WTC11 (cell line): Measurements from ENCODE around the gene FBLN5. TPM values are rescaled to one million over a fixed set of nuclear protein-coding genes. Genes with fewer than 3 reads are reported as not detected.

Source experiments
- ATAC-seq: fragments of 200-7000 bp; cut with Tn5 transposase; 2 replicates; pipeline ENCODE4 v1.10.0; 2021; ENCODE audit warnings: mild to moderate bottlenecking, moderate library complexity
- CTCF ChIA-PET: fragments of 300-600 bp; sonication (Branson Sonifier 250); formaldehyde crosslinking; loops from one replicate; lab custom pipeline; 2021; ENCODE audit warnings: antibody characterized with exemption; lab: Charles Lee
- POLR2A ChIA-PET: fragments of 350-600 bp; sonication (Branson Sonifier 250); formaldehyde crosslinking; loops from one replicate; lab custom pipeline; 2021; ENCODE audit warnings: antibody characterized with exemption; lab: Charles Lee
- DNase-seq: peaks from one replicate; pipeline ENCODE4 v3.0.0; 2021; ENCODE audit warnings: low spot score
- H3K27ac Mint-ChIP-seq: 2 replicates; pipeline ENCODE4 v1.8.0; 2021; ENCODE audit warnings: mixed read lengths
- H3K27me3 Mint-ChIP-seq: 2 replicates; pipeline ENCODE4 v1.8.0; 2021; ENCODE audit warnings: low read depth, mild to moderate bottlenecking, moderate library complexity, mixed read lengths
- H3K36me3 Mint-ChIP-seq: 2 replicates; pipeline ENCODE4 v1.8.0; 2021; ENCODE audit warnings: mixed read lengths
- H3K4me1 Mint-ChIP-seq: 2 replicates; pipeline ENCODE4 v1.8.0; 2022; ENCODE audit warnings: mixed read lengths
- H3K4me3 Mint-ChIP-seq: 2 replicates; pipeline ENCODE4 v1.8.0; 2021; ENCODE audit warnings: mild to moderate bottlenecking, moderate library complexity, mixed read lengths
- H3K9me3 Mint-ChIP-seq: 2 replicates; pipeline ENCODE4 v1.8.0; 2021; ENCODE audit warnings: mixed read lengths
- ATF2 ChIP-seq: sonication (generic); formaldehyde crosslinking; IDR thresholded peaks from 2 replicates; pipeline ENCODE4 v1.8.1; 2022; ENCODE audit warnings: low read depth, missing genetic modification reagents, borderline replicate concordance
- CDX4 ChIP-seq: fragments of 250-450 bp; sonication (Bioruptor Pico); IDR thresholded peaks from 2 replicates; pipeline ENCODE4 v1.9.0; 2021; ENCODE audit warnings: moderate library complexity, mild to moderate bottlenecking, inconsistent platforms, borderline replicate concordance
- E2F1 ChIP-seq: sonication (generic); formaldehyde crosslinking; IDR thresholded peaks from 2 replicates; pipeline ENCODE4 v1.8.0; 2022; ENCODE audit warnings: mild to moderate bottlenecking, missing genetic modification reagents
- ERG ChIP-seq: fragments of 250-450 bp; sonication (Bioruptor Pico); IDR thresholded peaks from 2 replicates; pipeline ENCODE4 v1.8.0; 2021; ENCODE audit warnings: mild to moderate bottlenecking
- GABPB1 ChIP-seq: sonication (generic); formaldehyde crosslinking; IDR thresholded peaks from 2 replicates; pipeline ENCODE4 v1.8.1; 2023; ENCODE audit warnings: mild to moderate bottlenecking, missing genetic modification reagents
- GRHL2 ChIP-seq: fragments of 250-450 bp; sonication (Bioruptor Pico); IDR thresholded peaks from 2 replicates; pipeline ENCODE4 v1.8.0; 2022; ENCODE audit warnings: mild to moderate bottlenecking, moderate library complexity; ENCODE audit not compliant: insufficient replicate concordance, severe bottlenecking
- HMGA2 ChIP-seq: fragments of 250-450 bp; sonication (Bioruptor Pico); IDR thresholded peaks from 2 replicates; pipeline ENCODE4 v1.4.0; 2021; ENCODE audit warnings: mild to moderate bottlenecking, moderate library complexity
- STAT6 ChIP-seq: sonication (generic); formaldehyde crosslinking; conservative IDR thresholded peaks from 2 replicates; pipeline ENCODE4 v1.8.1; 2023; ENCODE audit warnings: mild to moderate bottlenecking, low read depth, missing genetic modification reagents, moderate library complexity
- ZNF121 ChIP-seq: sonication (generic); formaldehyde crosslinking; IDR thresholded peaks from 2 replicates; pipeline ENCODE4 v1.8.0; 2023; ENCODE audit warnings: missing genetic modification reagents
- ZNF423 ChIP-seq: fragments of 250-450 bp; sonication (Bioruptor Pico); IDR thresholded peaks from 2 replicates; pipeline ENCODE4 v2.1.2; 2022; ENCODE audit warnings: mild to moderate bottlenecking, moderate library complexity
- total RNA-seq: library from RNA; stranded (reverse); gene quantifications from 3 replicates; pipeline ENCODE4 v1.2.3, GENCODE V29; 2021
- TF ChIP-seq, protein P1 (sequence below): sonication (generic); formaldehyde crosslinking; IDR thresholded peaks from 2 replicates; pipeline ENCODE4 v1.8.1; 2022; ENCODE audit warnings: low read depth, mild to moderate bottlenecking, moderate library complexity, missing genetic modification reagents, borderline replicate concordance
- TF ChIP-seq, protein P2 (sequence below): sonication (generic); formaldehyde crosslinking; IDR thresholded peaks from 2 replicates; pipeline ENCODE4 v1.8.1; 2022; ENCODE audit warnings: missing genetic modification reagents, borderline replicate concordance

FBLN5 gene
- total RNA-seq, 1 experiment from 2014 or later: 4.0 TPM

- Mint-ChIP-seq H3K36me3 (no peaks in the 10 kb centered on the region), H3K9me3 (no peaks in the 10 kb centered on the region), H3K4me3 (no peak overlapping the region), H3K4me1 (peaks cover 23% of the 10 kb centered on the region), H3K27me3 (no peaks in the 10 kb centered on the region), H3K27ac (no peak overlapping the region)
- POLR2A ChIA-PET: no interaction called here
- DNase-seq (no peak), ATAC-seq (peak; percentile 36; the same call in 1 of the 2 replicates)
- TF ChIP-seq, protein P1, sequence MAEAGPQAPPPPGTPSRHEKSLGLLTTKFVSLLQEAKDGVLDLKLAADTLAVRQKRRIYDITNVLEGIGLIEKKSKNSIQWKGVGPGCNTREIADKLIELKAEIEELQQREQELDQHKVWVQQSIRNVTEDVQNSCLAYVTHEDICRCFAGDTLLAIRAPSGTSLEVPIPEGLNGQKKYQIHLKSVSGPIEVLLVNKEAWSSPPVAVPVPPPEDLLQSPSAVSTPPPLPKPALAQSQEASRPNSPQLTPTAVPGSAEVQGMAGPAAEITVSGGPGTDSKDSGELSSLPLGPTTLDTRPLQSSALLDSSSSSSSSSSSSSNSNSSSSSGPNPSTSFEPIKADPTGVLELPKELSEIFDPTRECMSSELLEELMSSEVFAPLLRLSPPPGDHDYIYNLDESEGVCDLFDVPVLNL (CRISPR knock-in tag): no peak
- TF ChIP-seq GRHL2 (CRISPR knock-in tag) (no peak), HMGA2 (CRISPR knock-in tag) (no peak), ZNF121 (no peak), CDX4 (CRISPR knock-in tag) (no peak), ERG (no peak), GABPB1 (CRISPR knock-in tag) (no peak)
- CTCF ChIA-PET: interaction anchor here (0.6 to 1.1 kb wide), 4 partner anchors 38 to 142 kb away, joined by 3 read pairs; no protein-coding TSS in a partner anchor
These were observed 93.1 kb downstream of the FBLN5 start for GRCh38 chr14:91854327-91854934.

- ATAC-seq (no peak), DNase-seq (no peak)
- POLR2A ChIA-PET: interaction anchor here (0.5 kb wide), 1 partner anchor 1322 kb away, joined by 3 read pairs; no protein-coding TSS in a partner anchor
- H3K4me1 Mint-ChIP-seq: peaks cover 15% of the 10 kb centered on the region
- H3K9me3 Mint-ChIP-seq: no peaks in the 10 kb centered on the region
- H3K36me3 Mint-ChIP-seq: no peaks in the 10 kb centered on the region
- H3K4me3 Mint-ChIP-seq: no peak overlapping the region
- H3K27me3 Mint-ChIP-seq: no peaks in the 10 kb centered on the region
- CTCF ChIA-PET: interaction anchor here (1.0 kb wide), 1 partner anchor 41 kb away, joined by 3 read pairs; no protein-coding TSS in a partner anchor
- TF ChIP-seq E2F1 (CRISPR knock-in tag) (no peak), ZNF423 (CRISPR knock-in tag) (no peak), STAT6 (CRISPR knock-in tag) (no peak), ATF2 (no peak)
- TF ChIP-seq, protein P2, sequence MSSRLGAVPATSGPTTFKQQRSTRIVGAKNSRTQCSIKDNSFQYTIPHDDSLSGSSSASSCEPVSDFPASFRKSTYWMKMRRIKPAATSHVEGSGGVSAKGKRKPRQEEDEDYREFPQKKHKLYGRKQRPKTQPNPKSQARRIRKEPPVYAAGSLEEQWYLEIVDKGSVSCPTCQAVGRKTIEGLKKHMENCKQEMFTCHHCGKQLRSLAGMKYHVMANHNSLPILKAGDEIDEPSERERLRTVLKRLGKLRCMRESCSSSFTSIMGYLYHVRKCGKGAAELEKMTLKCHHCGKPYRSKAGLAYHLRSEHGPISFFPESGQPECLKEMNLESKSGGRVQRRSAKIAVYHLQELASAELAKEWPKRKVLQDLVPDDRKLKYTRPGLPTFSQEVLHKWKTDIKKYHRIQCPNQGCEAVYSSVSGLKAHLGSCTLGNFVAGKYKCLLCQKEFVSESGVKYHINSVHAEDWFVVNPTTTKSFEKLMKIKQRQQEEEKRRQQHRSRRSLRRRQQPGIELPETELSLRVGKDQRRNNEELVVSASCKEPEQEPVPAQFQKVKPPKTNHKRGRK (CRISPR knock-in tag): no peak
- TF ChIP-seq, all 79 proteins: peak for 0
- no peak overlapping the region for H3K27ac Mint-ChIP-seq
These were observed 95.9 kb downstream of the FBLN5 start for GRCh38 chr14:91851563-91851962.
